GM18909 (cell line): ENCODE measurements around the gene HLX.

Experiments used
- ATAC-seq: cut with Tn5 transposase; IDR thresholded peaks from one replicate; pipeline ENCODE4 v1.9.1; 2021; ENCODE audit warnings: mild to moderate bottlenecking; ENCODE audit not compliant: unreplicated experiment, poor library complexity

HLX gene

GRCh38 chr1:220880726-220881506, 1.7 kb downstream of the HLX start:
- ATAC-seq = no peak

- ATAC-seq = no peak
These were observed 3.0 kb downstream of the HLX start for GRCh38 chr1:220882061-220882891.

GRCh38 chr1:220884109-220884980, 5.1 kb downstream of the HLX start:
- no peak for ATAC-seq

DNA sequence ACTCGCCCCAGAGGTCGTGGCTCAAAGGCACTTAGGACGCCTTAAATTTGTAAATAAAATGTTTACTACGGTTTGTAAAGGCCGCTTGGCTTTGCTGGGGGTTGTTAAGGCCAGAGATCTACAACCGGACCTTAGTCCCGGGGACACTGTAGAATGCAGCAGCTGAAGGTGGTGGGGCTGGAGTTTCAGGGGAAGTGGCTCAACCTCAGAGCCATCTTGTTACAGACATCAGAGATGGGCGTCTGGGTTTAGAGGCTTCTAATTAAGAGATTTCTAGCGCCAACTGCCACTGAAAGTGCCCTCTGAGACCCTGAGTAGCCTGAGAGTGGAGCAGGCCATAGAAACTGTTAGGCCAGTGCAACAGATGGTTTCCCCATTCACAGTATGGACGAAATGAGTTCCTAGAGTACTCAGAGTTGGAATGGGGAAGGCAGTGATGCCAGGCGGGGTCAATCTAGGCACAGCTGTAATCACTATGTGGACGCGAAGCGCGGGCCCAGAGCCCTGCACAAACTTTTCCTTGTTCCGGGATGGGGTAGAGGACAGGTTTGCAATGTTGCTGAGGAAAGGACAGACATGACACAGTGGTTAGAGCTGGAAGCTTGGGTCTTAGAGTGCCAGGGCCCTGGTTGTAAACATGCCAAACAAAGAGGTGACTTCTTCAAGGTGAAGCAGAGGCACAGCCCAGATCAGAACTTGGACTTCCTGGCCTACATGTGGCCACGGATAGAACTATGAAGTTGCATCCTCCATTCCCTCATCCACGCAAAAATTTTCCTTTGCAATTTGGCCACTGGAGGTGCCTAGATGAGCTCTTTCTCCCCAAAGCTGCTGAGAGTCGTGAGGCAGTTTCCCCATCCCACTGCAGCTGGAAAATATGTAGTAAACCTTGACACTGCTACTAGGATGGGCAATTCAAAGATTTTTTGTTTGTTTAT, 6.0 kb downstream of the HLX start:
- ATAC-seq = no peak

DNA sequence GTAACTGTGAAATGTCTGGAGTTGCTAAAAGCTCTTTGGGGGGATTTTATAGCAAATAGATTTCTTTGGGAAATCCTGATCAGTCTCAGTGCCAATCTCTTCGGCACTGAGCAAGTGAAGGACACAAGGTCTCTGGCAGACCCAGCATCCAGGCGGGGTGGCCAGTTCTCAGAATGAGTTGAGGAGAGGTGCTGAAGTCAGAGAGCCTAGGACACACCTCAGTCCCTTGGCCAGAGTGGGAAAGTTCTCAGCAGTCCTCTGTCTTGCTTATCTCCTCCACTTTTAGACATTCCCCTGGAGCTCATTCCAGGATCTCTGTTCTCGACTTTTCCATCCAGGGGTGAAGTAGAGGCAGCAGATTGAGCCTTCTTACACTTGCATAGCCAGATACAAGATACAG, 6.7 kb downstream of the HLX start:
- no peak for ATAC-seq

GRCh38 chr1:220886470-220887201, 7.4 kb downstream of the HLX start:
- ATAC-seq = no peak

- ATAC-seq = no peak
These were observed 7.9 kb downstream of the HLX start for GRCh38 chr1:220887202-220887519.

- ATAC-seq = no peak
These were observed 8.5 kb downstream of the HLX start for GRCh38 chr1:220887520-220888416.

GRCh38 chr1:220888417-220888986, 9.3 kb downstream of the HLX start:
- no peak for ATAC-seq

DNA sequence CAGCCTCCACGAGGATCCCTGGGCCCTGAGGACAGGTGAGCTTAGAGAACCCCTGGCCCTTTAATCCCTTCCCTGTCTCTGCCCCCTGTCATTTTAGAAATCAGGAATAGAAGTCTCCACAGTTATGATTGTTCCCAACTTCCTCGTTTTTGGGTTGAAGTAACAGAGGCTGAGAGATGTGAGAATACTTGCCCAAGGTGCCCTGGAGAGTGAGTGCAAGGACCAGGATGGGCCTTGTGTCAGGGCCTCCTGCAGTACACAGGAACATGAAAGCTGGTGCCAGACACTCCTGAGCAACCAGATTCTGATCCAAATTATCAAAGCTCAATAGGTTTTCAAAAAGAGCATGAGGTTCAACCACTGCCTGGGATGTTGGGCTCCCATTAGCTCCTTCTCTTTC, 10.1 kb downstream of the HLX start:
- ATAC-seq = no peak

GRCh38 chr1:220889848-220890287, 10.6 kb downstream of the HLX start:
- no peak for ATAC-seq

DNA sequence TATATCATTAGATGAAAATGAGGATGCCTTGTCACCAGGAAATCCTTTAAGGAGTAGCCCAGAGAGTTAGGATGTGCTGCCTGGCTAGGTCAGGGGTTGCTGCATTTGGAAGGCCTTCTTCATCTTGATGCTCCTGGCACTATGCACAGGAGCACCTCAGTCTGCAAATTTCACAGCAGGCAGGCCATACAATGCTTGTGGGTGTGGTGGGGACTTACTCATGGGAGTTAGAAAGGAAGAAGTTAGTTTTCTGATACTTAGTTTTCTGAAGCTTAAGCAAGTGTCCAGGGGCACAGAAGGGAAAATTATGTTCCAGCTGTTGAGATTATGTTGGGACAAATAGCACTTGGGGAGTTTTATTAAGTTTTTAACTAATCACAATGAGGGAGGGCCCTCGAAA, 11.4 kb downstream of the HLX start:
- no peak for ATAC-seq

DNA sequence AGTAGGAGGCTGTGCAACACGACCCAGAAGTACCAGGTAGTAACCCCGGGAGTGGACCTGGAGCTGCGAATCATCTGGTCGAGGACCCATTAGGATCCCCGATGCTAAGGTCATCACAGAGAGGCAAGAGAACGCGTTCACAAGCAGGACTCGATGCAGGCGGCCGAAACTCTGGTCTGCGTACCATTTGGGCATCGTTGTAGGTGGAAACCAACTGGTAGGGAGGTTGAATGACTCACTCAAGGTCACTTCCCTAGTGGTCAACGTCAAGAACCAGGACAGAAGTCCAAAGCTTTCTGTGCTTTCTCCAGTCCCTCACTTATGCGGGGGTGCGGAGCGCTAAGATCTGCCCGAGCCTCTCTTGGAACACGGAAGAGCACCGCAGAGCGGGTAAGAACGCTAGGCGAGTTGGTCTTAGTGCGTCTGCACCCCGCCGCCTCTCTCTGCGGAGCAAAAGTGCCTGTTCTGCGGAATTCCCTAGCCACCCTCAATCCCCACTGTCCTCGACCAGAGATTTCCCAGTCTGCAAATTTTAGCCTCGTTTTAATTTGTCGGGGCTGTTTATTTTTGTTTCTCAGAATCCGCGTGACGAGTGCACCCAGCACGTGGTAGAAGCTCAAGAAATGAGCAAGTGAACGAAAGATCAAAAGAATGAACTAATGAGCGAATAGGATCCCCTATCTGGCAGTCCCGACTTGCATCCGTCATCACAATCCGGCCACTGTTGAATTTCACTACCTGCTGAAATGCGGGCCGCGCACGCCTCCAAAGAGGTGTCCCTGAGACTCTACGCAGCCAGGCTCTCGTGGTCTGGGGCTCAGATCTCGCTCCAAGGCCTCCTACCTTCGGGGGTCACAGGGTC, 12.2 kb downstream of the HLX start:
- no peak for ATAC-seq

GRCh38 chr1:220892086-220892376, 12.8 kb downstream of the HLX start:
- no peak for ATAC-seq

DNA sequence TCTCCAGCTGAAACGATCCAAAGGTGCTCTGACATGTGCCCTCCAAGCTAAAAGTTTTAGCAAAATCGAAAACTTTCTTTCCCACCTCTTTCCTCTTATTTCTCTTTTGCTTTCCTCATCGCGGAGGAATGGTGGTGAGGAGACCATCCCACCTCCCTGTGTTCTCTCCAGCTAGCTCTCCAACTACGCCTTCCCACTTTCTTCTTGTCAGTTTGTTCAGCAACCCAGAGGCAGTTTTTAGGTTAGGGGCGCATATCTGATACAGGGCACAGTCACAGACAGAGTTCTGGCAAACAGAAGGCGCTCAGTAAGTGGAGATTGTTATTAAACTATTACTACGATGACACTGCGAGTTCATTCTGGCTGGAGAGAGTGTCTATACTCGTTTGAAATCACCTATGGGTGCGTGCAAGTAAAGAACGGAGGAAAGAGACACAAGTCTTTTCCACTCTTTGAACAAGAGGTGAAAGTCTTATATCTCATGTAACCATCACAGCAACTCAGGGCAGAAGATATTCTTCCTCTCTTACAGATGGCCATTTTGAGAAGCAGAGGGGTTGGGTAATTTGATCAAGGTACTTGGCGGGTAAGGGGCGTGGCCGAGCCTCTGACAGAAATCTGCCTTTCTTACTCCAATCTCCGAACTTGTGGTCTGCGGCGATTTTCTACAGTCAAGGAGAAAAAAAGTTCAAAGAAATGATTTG, 13.9 kb downstream of the HLX start:
- ATAC-seq = no peak

DNA sequence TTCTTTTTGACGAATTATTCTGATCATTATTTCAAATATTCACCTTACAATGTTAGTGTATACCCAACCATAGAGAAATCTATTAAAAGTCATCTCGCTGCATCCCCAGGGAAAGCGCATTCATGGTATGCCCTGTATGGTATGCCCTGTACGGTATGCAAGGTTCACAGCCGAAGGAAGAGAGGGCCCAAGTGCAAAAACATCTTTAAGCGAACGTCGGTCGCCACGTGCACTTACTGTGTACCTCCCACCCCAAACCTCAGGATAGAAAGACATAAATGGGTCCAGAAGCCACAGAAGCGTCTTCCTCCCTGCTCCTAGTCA, 14.4 kb downstream of the HLX start:
- ATAC-seq = no peak
